GM18507 (cell line): Measurements from ENCODE around the gene AGAP4.
"Not testable (repeated sequence)": the region's sequence is repeated elsewhere in the genome, so short reads cannot be mapped to it uniquely, and the experiment has no call there.

ENCODE experiments used
- DNase-seq: peaks from one replicate; pipeline ENCODE4 v3.0.0; 2011; ENCODE audit warnings: low read depth; ENCODE audit not compliant: insufficient read length; ENCODE audit errors: extremely low spot score
- FAIRE-seq: peaks from 2 replicates; lab custom pipeline; 2011; peaks lifted over from hg19 to GRCh38; lab: Jason Lieb, UNC

Gene AGAP4

DNA sequence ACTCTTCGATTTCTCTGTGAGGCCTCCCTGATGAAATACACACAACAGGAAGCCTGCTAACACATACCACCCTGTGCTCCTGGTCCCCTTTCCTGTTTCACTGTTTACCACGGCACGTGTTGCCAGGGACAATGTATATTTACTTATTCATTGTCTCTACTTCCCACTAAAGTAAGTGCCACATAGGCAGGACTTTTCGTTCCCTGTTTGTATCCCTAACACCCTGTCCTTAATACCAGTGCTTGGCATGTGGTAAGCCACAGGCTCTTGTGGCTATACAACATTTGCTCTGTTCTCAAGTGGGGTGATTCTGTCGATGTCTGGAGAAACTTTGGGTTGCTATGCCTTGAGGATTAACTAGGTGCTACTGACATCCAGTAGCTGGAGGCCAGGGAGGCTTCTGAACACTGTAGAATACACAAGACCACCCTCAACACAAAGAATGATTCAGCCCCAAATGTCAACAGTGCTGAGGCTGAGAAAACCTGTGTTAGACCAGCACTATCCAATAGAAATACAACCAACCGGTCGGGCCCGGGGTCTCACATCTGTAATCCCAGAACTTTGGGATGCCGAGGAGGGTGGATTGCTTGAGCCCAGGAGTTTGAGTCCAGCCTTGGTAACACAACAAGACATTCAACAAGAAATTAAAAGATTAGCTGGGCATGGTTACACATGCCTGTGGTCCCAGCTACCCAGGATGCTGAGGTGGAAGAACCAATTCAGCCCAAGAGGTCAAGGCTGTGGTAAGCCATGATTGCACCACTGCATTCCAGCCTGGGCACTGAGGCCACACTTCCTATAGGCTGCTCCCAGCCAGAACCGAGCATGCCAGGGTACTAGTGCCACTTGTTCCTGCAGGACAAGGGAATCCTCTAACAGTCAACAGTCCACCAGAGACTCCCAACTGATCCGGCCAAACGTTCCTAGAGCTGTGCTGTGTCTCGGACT is 44.0 kb downstream of the AGAP4 start:
- not testable (repeated sequence) for DNase-seq, FAIRE-seq

DNA sequence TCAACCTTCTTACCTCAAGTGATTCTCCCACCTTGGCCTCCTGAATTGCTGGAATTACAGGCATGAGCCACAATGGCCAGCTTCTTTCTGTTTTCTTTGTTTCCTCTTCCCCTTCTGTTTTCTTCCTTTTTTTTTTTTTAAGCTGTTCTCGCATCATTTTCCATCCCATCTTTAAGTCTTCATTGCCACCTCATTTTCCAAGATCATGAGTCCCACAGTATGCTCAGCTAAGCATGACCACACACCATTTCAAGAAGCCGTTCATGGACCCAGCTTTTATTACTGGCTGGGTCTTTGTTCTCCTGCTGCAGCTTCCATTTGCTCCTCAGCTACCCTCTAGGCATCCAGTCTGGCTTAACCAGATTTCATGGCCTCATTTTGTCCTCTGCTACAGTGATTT is 52.5 kb downstream of the AGAP4 start:
- FAIRE-seq: not testable (repeated sequence)

DNA sequence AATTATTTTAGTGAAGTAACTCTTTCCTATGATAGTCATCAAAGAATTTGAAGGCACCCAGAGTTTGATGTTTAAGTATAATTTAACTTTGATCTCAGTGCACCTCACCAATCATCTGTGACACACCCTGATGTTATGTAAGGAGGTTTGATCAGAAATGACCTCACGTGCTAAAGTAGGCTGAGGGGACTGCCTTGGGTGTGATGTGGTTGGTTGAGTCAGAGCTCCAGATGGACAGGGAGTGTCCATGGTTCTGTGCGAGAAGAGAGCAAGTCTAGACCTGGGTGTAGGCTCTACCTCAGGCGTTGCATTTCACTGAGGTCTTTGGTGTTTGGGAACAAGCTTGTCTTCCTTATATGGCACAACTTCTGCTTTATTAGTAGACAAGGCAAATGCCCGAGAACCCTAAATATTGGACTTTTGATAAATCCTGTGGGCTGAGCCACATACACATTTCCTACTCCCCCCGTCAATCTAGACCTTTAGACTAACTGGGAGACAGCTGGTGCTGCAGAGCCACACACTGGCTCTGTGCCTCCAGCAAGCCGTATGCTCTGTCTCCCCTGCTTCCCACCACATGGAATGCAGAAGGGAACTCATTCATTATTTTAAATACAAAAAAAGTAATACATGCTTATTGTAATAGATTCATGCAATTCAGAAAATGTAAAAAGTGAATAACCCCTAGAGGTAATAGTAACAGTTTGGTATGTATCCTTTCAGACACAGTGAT is 56.4 kb downstream of the AGAP4 start:
- FAIRE-seq: not testable (repeated sequence)

More for the DNA sequence above, 52.5 kb downstream of the AGAP4 start:
- not testable (repeated sequence) for DNase-seq

DNA sequence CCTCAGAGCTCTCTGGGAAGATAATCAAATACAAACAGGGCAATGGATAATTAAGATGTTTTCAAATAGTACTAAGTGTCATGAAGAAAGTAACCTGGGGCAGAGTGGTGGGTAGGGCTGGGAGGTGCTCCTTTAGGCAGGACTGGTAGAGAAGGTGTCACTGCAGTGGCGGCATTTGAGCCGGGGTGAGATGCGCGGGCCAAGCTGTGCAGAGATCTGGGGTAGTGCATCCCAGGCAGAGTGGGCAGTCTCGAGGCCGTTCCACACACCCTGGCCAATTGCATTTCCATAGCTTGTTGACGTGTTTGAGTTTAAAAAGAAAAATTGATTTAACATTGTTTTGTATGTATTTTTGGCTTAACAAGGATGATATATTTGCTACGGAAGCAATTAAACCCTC is 57.3 kb downstream of the AGAP4 start:
- FAIRE-seq, DNase-seq: not testable (repeated sequence)

More for the DNA sequence above, 56.4 kb downstream of the AGAP4 start:
- DNase-seq: not testable (repeated sequence)

DNA sequence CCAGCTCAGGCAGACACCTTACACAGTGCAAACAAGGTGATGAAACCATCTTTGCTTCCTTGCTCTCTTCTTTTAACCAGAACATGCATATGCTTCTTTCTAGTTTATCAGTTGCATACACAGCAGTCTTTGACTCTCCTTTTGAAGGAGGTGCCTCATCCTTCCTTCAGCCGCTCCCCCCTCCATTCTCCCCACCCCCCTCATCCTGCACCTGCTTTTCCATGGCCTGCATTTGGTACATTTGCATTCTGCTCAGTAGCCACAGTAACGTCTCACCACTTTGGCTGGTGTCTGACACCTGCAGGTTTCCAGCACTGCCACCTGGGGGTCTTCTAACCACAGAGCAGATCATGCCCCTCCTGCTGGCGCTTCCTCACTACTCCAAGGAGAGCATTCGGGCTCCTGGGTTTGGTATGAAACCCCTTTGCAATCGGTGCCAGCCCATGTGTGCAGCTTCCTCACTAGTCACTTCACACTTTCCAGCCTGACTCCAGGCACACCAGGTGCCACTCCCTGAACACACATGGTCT is 60.0 kb downstream of the AGAP4 start:
- FAIRE-seq, DNase-seq: not testable (repeated sequence)

DNA sequence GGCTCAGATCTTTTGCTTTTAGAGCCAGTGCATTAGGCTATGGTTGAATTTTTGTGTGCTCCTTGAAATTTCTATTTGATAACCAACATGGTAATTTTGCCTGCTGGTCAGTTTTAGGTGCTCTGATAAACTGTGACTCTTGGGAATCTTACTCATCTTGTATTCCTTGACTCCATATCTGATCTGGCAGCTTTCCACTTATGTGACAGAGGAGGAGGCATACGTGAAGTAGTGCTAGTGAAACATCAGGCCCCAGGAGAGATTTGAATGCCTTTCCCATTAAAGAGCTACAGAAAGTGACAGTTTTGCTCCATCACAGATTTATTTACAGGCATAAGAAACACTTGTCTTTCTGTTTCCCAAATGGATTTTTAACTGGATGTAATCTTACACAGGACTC is 61.1 kb downstream of the AGAP4 start:
- FAIRE-seq, DNase-seq: not testable (repeated sequence)
